Heart left ventricle (tissue), 13 donors: ENCODE results near the gene SORT1.
"Not testable (repeated sequence)": the region's sequence is repeated elsewhere in the genome, so short reads cannot be mapped to it uniquely, and the experiment has no call there.

ENCODE experiments used
- POLR2A ChIP-seq, 2 donors: fragments of 450-650 bp; IDR thresholded peaks; one replicate each; pipeline ENCODE4 v1.6.1; 2017; ENCODE audit warnings: antibody characterized with exemption in 2 of 2, mild to moderate bottlenecking in 2 of 2, moderate library complexity in 2 of 2
- TF ChIP-seq, protein P1 (sequence below), 12 donors: fragments of 200-600 bp; sonication (generic) in 4 of 12; IDR thresholded peaks; one replicate each; pipeline versions ENCODE4 v1.5.0 to v1.8.0; 2018 to 2022; ENCODE audit warnings: antibody characterized with exemption in 12 of 12, mild to moderate bottlenecking in 5 of 12
- donor health status: ischemic (EF 13 %, LVEDD 7.1; RV severe dilation, severe dysfunction).
- donor health status: DM: no; HTN: yes; CAD: no.
- donor health status: DM: no; HTN: no; CAD: no.
- donor health status: ischemic (EF 25% LVEDD 6.9; RV normal size, moderate dysfunction).
- donor health status: ischemic (EF 25% LVEDD 5.7; RV mildly dilated, moderate dysfunction).
- donor health status: ischemic (EF 35%, LVEDD 5.7; RV mildly dilated, moderate dysfunction).
- donor health status: nonischemic (EF 11% LVEDD 7.7; RV severe dilation, severe dysfunction).
- donor health status: DM: yes; HTN: yes; CAD: no.
- donor health status: PGD.
- donor health status: ischemic (EF 29% LVEDD 5.4; RV normal size, mild dysfunction).
- donor health status: nonischemic (EF 23%, LVEDD 6.1; RV moderate dilation, normal function).

- TF ChIP-seq, protein P1, sequence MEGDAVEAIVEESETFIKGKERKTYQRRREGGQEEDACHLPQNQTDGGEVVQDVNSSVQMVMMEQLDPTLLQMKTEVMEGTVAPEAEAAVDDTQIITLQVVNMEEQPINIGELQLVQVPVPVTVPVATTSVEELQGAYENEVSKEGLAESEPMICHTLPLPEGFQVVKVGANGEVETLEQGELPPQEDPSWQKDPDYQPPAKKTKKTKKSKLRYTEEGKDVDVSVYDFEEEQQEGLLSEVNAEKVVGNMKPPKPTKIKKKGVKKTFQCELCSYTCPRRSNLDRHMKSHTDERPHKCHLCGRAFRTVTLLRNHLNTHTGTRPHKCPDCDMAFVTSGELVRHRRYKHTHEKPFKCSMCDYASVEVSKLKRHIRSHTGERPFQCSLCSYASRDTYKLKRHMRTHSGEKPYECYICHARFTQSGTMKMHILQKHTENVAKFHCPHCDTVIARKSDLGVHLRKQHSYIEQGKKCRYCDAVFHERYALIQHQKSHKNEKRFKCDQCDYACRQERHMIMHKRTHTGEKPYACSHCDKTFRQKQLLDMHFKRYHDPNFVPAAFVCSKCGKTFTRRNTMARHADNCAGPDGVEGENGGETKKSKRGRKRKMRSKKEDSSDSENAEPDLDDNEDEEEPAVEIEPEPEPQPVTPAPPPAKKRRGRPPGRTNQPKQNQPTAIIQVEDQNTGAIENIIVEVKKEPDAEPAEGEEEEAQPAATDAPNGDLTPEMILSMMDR (IDR thresholded peaks at IDR 0.05) = not testable (repeated sequence)
- TF ChIP-seq POLR2A (IDR thresholded peaks at IDR 0.05) = not testable (repeated sequence)
These were observed 91.7 kb downstream of the SORT1 start for GRCh38 chr1:109305991-109306390.
